ENCODE data around the gene TNPO2.
A peak's percentile ranks its signal among the peaks of the same experiment; 100 is the strongest.

GRCh38 chr19:12676384-12676792, 47.3 kb downstream of the TNPO2 start:
- TF ChIP-seq CTCF (IDR thresholded peaks at IDR 0.05; ENCODE audit: poor library complexity) (peak; percentile 66), EZH2 (IDR thresholded peaks at IDR 0.05; ENCODE audit: borderline replicate concordance) (no peak), EZH2phosphoT487 (IDR thresholded peaks at IDR 0.05; ENCODE audit: low read depth, severe bottlenecking, unreplicated experiment) (no peak)

All from hepatocyte (in vitro differentiated cells).